Umbilical cord (tissue), 2 donors: ENCODE measurements around the gene KSR1. TPM values are rescaled to one million over a fixed set of nuclear protein-coding genes. Genes with fewer than 3 reads are reported as not detected.
"Not testable (repeated sequence)": the region's sequence is repeated elsewhere in the genome, so short reads cannot be mapped to it uniquely, and the experiment has no call there.

Experiments used
- DNase-seq: peaks from one replicate; pipeline ENCODE4 v3.0.0-alpha.2; 2015; ENCODE audit warnings: low spot score
- total RNA-seq: library from RNA; depleted of rRNA; stranded (reverse); fragments of >200 nt; gene quantifications from one replicate; pipeline ENCODE4 v1.2.3, GENCODE V29; 2014; ENCODE audit warnings: low replicate concordance; ENCODE audit not compliant: insufficient read depth

Gene KSR1
- total RNA-seq: 43.1 TPM

GRCh38 chr17:27455914-27456680 lies at the start of gene KSR1:
Gene KSR1 (plus strand): TSS chr17:27456448. CDS start chr17:27456644, 196 bp downstream.
- peak; percentile 87 for DNase-seq

- peak; percentile 93 for DNase-seq
Observed at GRCh38 chr17:27407916-27408864, 48.1 kb upstream of the KSR1 start.

- no peak for DNase-seq
Observed at GRCh38 chr17:27408891-27409290, 47.4 kb upstream of the KSR1 start.

- not testable (repeated sequence) for DNase-seq
Observed at GRCh38 chr17:27412158-27412557, 44.1 kb upstream of the KSR1 start.

- no peak for DNase-seq
Observed at GRCh38 chr17:27413315-27413714, 42.9 kb upstream of the KSR1 start.

GRCh38 chr17:27413792-27414191 lies 42.5 kb upstream of the KSR1 start:
- DNase-seq: no peak

GRCh38 chr17:27414271-27414670 lies 42.0 kb upstream of the KSR1 start:
- no peak for DNase-seq

GRCh38 chr17:27414694-27415093 lies 41.6 kb upstream of the KSR1 start:
- DNase-seq: no peak

GRCh38 chr17:27415120-27415795 lies 41.0 kb upstream of the KSR1 start:
- DNase-seq: peak; percentile 50

- no peak for DNase-seq
Observed at GRCh38 chr17:27417596-27418365, 38.5 kb upstream of the KSR1 start.

GRCh38 chr17:27418366-27418615 lies 38.0 kb upstream of the KSR1 start:
- DNase-seq: no peak

GRCh38 chr17:27419156-27419555 lies 37.1 kb upstream of the KSR1 start:
- no peak for DNase-seq

- DNase-seq: no peak
Observed at GRCh38 chr17:27420211-27420950, 35.9 kb upstream of the KSR1 start.

GRCh38 chr17:27421111-27421510 lies 35.1 kb upstream of the KSR1 start:
- DNase-seq: no peak

- not testable (repeated sequence) for DNase-seq
Observed at GRCh38 chr17:27421626-27422025, 34.6 kb upstream of the KSR1 start.

GRCh38 chr17:27422601-27423000 lies 33.6 kb upstream of the KSR1 start:
- DNase-seq: no peak

- no peak for DNase-seq
Observed at GRCh38 chr17:27423651-27424050, 32.6 kb upstream of the KSR1 start.

GRCh38 chr17:27424516-27424915 lies 31.7 kb upstream of the KSR1 start:
- no peak for DNase-seq

- DNase-seq: no peak
Observed at GRCh38 chr17:27424941-27425340, 31.3 kb upstream of the KSR1 start.

GRCh38 chr17:27425571-27425970 lies 30.7 kb upstream of the KSR1 start:
- DNase-seq: not testable (repeated sequence)

GRCh38 chr17:27425991-27426390 lies 30.3 kb upstream of the KSR1 start:
- DNase-seq: no peak
